Bronchial smooth muscle cell (primary cell): ENCODE measurements around the gene PRDM10. TPM values are rescaled to one million over a fixed set of nuclear protein-coding genes. Genes with fewer than 3 reads are reported as not detected.

Experiments
- total RNA-seq: library from RNA; depleted of rRNA; stranded (reverse); fragments of >200 nt; gene quantifications from 2 replicates; pipeline ENCODE4 v1.2.1, GENCODE V29; 2014

PRDM10 gene, protein sequence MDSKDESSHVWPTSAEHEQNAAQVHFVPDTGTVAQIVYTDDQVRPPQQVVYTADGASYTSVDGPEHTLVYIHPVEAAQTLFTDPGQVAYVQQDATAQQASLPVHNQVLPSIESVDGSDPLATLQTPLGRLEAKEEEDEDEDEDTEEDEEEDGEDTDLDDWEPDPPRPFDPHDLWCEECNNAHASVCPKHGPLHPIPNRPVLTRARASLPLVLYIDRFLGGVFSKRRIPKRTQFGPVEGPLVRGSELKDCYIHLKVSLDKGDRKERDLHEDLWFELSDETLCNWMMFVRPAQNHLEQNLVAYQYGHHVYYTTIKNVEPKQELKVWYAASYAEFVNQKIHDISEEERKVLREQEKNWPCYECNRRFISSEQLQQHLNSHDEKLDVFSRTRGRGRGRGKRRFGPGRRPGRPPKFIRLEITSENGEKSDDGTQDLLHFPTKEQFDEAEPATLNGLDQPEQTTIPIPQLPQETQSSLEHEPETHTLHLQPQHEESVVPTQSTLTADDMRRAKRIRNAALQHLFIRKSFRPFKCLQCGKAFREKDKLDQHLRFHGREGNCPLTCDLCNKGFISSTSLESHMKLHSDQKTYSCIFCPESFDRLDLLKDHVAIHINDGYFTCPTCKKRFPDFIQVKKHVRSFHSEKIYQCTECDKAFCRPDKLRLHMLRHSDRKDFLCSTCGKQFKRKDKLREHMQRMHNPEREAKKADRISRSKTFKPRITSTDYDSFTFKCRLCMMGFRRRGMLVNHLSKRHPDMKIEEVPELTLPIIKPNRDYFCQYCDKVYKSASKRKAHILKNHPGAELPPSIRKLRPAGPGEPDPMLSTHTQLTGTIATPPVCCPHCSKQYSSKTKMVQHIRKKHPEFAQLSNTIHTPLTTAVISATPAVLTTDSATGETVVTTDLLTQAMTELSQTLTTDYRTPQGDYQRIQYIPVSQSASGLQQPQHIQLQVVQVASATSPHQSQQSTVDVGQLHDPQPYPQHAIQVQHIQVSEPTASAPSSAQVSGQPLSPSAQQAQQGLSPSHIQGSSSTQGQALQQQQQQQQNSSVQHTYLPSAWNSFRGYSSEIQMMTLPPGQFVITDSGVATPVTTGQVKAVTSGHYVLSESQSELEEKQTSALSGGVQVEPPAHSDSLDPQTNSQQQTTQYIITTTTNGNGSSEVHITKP
- total RNA-seq, result 2.8 and 3.1 TPM in 2 replicates

DNA sequence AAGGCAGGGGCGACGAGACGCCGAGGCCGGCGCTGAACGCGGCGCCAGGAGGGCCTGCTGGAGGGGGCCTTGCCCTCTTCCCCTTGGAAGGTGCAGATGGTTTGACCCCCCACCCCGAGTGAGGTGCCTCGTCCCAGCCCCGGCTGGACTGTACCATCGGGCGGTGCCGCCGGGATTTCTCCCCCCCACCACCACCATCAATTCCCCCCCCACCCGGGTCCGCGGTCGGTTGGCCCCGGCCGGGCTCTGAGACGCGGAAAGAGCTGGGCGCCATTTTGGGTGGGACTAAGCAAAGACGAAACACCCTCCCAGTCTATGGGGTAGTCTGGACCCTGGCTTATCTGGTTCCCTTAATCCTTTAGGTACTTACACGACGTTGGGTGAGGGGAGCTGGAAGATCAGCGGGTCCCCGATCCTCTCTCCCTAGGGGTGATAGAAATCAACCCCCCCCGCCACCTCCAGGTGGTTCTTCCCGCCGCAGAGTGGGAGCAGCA, at the start of gene PRDM10:
TSS of gene PRDM10 (minus strand) at position 484 of the 494 bp plus-strand sequence. CDS start 41,871 bp downstream, outside the sequence.

DNA sequence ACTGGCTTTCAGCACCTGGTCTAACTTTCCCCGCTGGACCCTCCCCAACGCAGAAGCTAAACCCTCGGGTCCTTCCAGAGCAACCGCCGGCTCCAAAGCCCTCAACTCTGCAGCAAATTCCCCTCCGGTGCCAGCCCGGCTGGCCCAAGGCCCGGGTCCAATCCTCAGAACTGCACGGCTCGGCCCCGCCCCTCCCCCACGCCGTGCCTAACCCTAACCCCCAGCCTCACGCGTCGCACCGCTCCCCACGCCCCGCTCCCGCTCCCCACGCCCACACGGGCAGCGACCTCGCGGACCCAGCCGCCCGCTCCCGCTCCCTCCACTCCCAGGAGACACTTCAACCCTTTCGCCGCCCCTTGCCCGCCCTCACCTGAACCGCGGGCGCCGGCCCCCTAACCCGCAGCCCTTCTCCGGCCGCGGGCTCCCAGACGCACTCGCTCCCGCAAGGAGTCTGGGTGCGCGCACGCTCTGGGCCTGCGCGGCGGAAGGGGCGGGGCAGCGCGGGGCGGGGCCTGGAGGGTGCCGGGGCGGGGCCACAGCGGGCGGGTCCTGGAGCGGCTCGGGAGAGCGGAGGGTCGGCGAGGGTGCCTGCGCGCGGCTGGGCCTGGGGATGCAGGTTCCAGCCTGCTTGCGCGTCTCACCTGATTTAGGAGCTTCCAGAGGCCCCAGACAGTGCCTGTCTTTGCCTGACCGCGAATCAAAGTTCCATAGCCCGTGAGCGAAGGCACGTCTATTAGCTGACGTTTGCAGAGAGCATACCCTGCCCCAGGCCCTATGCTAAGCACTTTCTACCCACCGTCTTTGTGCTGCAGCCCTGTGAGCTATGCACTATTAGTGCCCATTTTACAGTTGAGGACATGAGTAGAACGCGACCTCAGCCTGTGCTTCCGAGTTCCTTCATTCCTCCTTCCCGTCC, 107.3 kb downstream of the PRDM10 start, which contains the start of gene NFRKB:
TSS of gene NFRKB (minus strand) at position 453 of the 916 bp plus-strand sequence. CDS start 2,729 bp downstream, outside the sequence.

Other genes starting within 250 kb of the PRDM10 start
- gene TMEM45B, start 187.0 kb downstream of the PRDM10 start, total RNA-seq, result 0.60 TPM in 1 of 2 replicates, not detected in the other
- 10.2 and 16.9 TPM in 2 replicates for gene NFRKB, start 107.3 kb downstream of the PRDM10 start, total RNA-seq
- 515 and 720 TPM in 2 replicates for gene APLP2, start 67.1 kb upstream of the PRDM10 start, total RNA-seq
- under 0.01 and 0.09 TPM in 2 replicates for gene ST14, start 156.9 kb upstream of the PRDM10 start, total RNA-seq